DND-41 (cell line): ENCODE measurements around the gene ZNF14.
"Not testable (repeated sequence)": the region's sequence is repeated elsewhere in the genome, so short reads cannot be mapped to it uniquely, and the experiment has no call there.

Source experiments
- ATAC-seq: fragments of 200-7000 bp; cut with Tn5 transposase; 3 replicates; pipeline ENCODE4 v1.9.1; 2021; ENCODE audit warnings: low read depth; ENCODE audit not compliant: insufficient read depth
- DNase-seq: peaks from one replicate; pipeline ENCODE4 v3.0.0-alpha.2; 2020
- H2AFZ ChIP-seq: 2 replicates; pipeline ENCODE4 v1.6.0; 2012; ENCODE audit warnings: low read depth, low read length
- H3K27ac ChIP-seq: 2 replicates; pipeline ENCODE4 v1.5.1; 2012; ENCODE audit warnings: low read length, inconsistent platforms
- H3K27me3 ChIP-seq: fragments of 200-600 bp; sonication (generic); 2 replicates; pipeline ENCODE4 v1.6.0; 2012; ENCODE audit warnings: low read length, mild to moderate bottlenecking, inconsistent platforms; ENCODE audit not compliant: insufficient read depth, poor library complexity
- H3K36me3 ChIP-seq: 2 replicates; pipeline ENCODE4 v1.5.1; 2012; ENCODE audit warnings: low read length, inconsistent platforms; ENCODE audit not compliant: insufficient read depth
- H3K4me1 ChIP-seq: 2 replicates; pipeline ENCODE4 v1.5.1; 2012; ENCODE audit warnings: mild to moderate bottlenecking, low read length; ENCODE audit not compliant: insufficient read depth
- H3K4me2 ChIP-seq: 2 replicates; pipeline ENCODE4 v1.6.0; 2012; ENCODE audit warnings: mild to moderate bottlenecking, moderate library complexity, low read length, inconsistent platforms; ENCODE audit not compliant: insufficient read depth
- H3K4me3 ChIP-seq, 2 experiments: fragments of 200-600 bp in 1 of 2; shearing (Covaris generic) in 1 of 2; 2 replicates each; pipeline ENCODE4 v1.5.1; 2012 to 2016; ENCODE audit warnings: inconsistent platforms in 2 of 2, low read length in 2 of 2, mild to moderate bottlenecking in 2 of 2, low read depth in 1 of 2, moderate library complexity in 1 of 2
- H3K79me2 ChIP-seq: 2 replicates; pipeline ENCODE4 v1.6.0; 2012; ENCODE audit warnings: low read length, inconsistent platforms; ENCODE audit not compliant: insufficient read depth
- H3K9ac ChIP-seq: 2 replicates; pipeline ENCODE4 v1.6.0; 2012; ENCODE audit warnings: low read depth, mild to moderate bottlenecking, inconsistent platforms, low read length, moderate library complexity
- H3K9me3 ChIP-seq: 2 replicates; pipeline ENCODE4 v1.5.1; 2012; ENCODE audit warnings: low read length, moderate library complexity, mild to moderate bottlenecking, inconsistent platforms; ENCODE audit not compliant: insufficient read depth, severe bottlenecking
- H4K20me1 ChIP-seq: 2 replicates; pipeline ENCODE4 v1.6.0; 2012; ENCODE audit warnings: low read length; ENCODE audit not compliant: insufficient read depth
- EZH2 ChIP-seq: IDR thresholded peaks from 3 replicates; pipeline ENCODE4 v1.6.1; 2012; ENCODE audit warnings: borderline replicate concordance, low read depth, mild to moderate bottlenecking, moderate library complexity, low read length, inconsistent platforms; ENCODE audit not compliant: severe bottlenecking
- TF ChIP-seq, protein P1 (sequence below): IDR thresholded peaks from 2 replicates; pipeline ENCODE4 v1.5.1; 2012; ENCODE audit warnings: borderline replicate concordance, low read length, moderate library complexity, mild to moderate bottlenecking; ENCODE audit not compliant: poor library complexity, severe bottlenecking; ENCODE audit errors: extremely low read depth

ZNF14 gene

DNA sequence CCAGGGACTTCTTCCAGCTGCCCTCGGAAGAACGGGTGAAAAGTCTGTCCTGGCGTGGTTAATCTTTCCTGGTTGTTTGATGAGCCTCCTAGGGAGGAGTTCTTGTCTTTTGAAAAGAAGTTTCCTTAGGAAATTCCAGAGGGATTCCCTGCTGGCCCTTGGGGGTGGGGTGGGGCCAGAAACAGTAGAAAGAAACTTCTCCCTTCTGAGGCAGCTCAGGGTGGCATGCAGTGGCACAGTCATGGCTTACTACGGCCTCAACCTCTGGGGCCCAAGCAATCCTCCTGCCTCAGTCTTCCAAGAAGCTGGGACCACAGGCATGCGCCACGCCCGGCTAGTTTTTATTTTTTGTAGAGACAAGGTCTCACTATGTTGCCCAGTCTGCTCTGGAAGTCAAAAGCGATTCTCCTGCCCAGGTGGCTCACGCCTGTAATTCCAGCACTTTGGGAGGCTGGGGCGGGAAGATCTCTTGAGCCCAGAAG, 62.8 kb downstream of the ZNF14 start:
- Histone ChIP-seq H3K27me3 (no peaks in the 10 kb centered on the region), H4K20me1 (peaks cover 34% of the 10 kb centered on the region), H3K9me3 (peaks cover 24% of the 10 kb centered on the region), H3K4me1 (peaks cover 80% of the 10 kb centered on the region), H3K36me3 (peaks cover 61% of the 10 kb centered on the region), H3K4me2 (peak overlapping the region; percentile 69), H2AFZ (no peak overlapping the region), H3K4me3 (peak overlapping the region; percentile 83 to 97), H3K9ac (peak overlapping the region; percentile 100), H3K79me2 (peaks cover 86% of the 10 kb centered on the region), H3K27ac (peak overlapping the region; percentile 97)
- no peak for DNase-seq
- TF ChIP-seq EZH2: no peak
- TF ChIP-seq, protein P1, sequence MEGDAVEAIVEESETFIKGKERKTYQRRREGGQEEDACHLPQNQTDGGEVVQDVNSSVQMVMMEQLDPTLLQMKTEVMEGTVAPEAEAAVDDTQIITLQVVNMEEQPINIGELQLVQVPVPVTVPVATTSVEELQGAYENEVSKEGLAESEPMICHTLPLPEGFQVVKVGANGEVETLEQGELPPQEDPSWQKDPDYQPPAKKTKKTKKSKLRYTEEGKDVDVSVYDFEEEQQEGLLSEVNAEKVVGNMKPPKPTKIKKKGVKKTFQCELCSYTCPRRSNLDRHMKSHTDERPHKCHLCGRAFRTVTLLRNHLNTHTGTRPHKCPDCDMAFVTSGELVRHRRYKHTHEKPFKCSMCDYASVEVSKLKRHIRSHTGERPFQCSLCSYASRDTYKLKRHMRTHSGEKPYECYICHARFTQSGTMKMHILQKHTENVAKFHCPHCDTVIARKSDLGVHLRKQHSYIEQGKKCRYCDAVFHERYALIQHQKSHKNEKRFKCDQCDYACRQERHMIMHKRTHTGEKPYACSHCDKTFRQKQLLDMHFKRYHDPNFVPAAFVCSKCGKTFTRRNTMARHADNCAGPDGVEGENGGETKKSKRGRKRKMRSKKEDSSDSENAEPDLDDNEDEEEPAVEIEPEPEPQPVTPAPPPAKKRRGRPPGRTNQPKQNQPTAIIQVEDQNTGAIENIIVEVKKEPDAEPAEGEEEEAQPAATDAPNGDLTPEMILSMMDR: no peak
- ATAC-seq: no peak

DNA sequence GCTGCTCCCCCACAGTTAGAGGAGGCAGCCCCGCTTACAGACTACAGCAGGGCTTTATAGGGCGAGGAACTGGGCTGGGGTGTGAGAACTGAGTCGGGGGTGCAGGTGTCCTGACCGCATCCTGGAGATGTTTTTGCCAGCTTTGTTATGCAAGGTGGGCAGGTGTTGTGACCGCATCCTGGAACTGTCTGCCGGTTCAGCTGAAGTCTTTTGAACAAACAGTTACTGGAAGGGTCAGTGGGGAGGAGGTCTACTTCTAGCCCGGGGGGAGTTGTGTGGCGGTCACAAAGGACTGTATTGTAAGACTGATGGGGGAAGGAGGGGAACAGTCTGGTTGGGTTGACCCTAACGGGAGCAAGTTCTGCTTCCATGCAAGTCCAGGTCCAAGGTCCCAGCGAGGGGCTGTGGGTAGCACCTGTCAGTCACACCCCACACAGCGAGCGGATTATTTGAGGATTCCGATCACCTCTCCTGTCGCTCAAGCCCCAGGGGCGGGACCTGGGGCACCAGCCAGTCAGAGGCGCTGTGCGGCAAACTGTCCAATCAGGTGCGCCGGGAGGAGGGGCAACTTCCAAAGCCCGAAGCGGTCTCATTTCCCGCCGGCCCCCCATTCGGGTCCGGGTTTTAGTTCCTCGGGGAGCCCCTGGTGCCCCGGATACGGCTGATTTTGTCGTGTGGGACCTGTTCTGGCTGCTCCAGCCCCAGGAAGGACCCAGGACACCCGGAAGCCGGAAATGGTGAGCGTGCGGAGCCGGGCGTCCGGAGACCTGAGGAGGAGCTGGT, 64.5 kb downstream of the ZNF14 start, which contains the start of gene ZNF101:
Gene ZNF101, plus strand, starts transcription at position 610 of the 783 bp plus-strand sequence. Its CDS starts 125 bp downstream, at position 735.
- Histone ChIP-seq H3K79me2 (peaks cover 84% of the 10 kb centered on the region), H3K27ac (peak within 1 kb of the TSS; percentile 97), H3K27me3 (no peaks in the 10 kb centered on the region), H3K4me2 (peak within 1 kb of the TSS; percentile 69), H4K20me1 (peaks cover 25% of the 10 kb centered on the region), H3K9ac (peak within 1 kb of the TSS; percentile 100), H3K9me3 (peaks cover 19% of the 10 kb centered on the region), H3K4me3 (peak within 1 kb of the TSS; percentile 83 to 97), H3K36me3 (peaks cover 45% of the 10 kb centered on the region), H3K4me1 (peaks cover 74% of the 10 kb centered on the region), H2AFZ (peak within 1 kb of the TSS; percentile 63)
- no peak for TF ChIP-seq EZH2
- TF ChIP-seq, protein P1: no peak
- DNase-seq (peak; percentile 98), ATAC-seq (peak; percentile 73)

DNA sequence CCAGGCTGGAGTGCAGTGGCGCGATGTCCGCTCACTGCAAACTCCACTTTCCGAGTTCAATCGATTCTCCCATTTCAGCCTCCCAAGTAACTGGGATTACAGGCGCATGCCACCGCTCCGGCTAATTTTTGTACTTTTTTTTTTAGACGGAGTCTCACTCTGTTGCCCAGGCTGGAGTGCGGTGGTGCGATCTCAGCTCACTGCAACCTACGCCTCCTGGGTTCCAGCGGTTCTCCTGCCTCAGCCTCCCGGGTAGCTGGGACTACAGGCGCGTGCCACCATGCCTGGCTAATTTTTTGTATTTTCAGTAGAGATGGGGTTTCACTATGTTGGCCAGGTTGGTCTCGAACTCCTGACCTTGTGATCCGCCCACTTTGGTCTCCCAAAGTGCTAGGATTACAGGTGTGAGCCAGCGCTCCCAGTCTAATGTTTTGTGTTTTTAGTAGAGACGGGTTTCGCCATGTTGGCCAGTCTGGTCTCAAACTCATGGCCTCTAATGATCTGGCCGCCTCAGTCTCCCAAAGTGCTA, 67.4 kb downstream of the ZNF14 start:
- not testable (repeated sequence) for H2AFZ ChIP-seq, DNase-seq, H3K27me3 ChIP-seq, ATAC-seq
- peak overlapping the region in 1 of 2 experiments; percentile 33; a peak in 2 of 4 replicates for H3K4me3 ChIP-seq
- H3K27ac ChIP-seq: peak overlapping the region; percentile 97
- H3K79me2 ChIP-seq: peaks cover 83% of the 10 kb centered on the region
- H4K20me1 ChIP-seq: peaks cover 30% of the 10 kb centered on the region
- peaks cover 10% of the 10 kb centered on the region for H3K9me3 ChIP-seq
- H3K9ac ChIP-seq: peak overlapping the region; percentile 100; the same call in 1 of the 2 replicates
- H3K4me1 ChIP-seq: peaks cover 68% of the 10 kb centered on the region
- peaks cover 40% of the 10 kb centered on the region for H3K36me3 ChIP-seq
- H3K4me2 ChIP-seq: peak overlapping the region; percentile 19; the same call in 1 of the 2 replicates
